A549 (cell line): Measurements from ENCODE around the gene UHRF1. TPM values are rescaled to one million over a fixed set of nuclear protein-coding genes. Genes with fewer than 3 reads are reported as not detected.

ENCODE experiments used
- ATAC-seq, 2 experiments: fragments of 200-7000 bp in 1 of 2; fragments of >200 bp in 1 of 2; cut with Nextera tagmentation in 1 of 2; cut with Tn5 transposase in 1 of 2; 3 replicates each; pipeline versions ENCODE4 v1.8.0 to v1.9.1; 2018 to 2020; ENCODE audit warnings: mild to moderate bottlenecking in 1 of 2, moderate library complexity in 1 of 2
- CTCF ChIA-PET: fragments of 300-600 bp; sonication (Branson Sonifier 250); formaldehyde crosslinking; extraction: SDS; loops from one replicate; lab custom pipeline; 2021; ENCODE audit warnings: antibody characterized with exemption, inconsistent platforms; lab: Yijun Ruan, JAX
- POLR2A ChIA-PET: fragments of 350-600 bp; formaldehyde crosslinking; extraction: SDS; loops from one replicate; lab custom pipeline; 2021; ENCODE audit warnings: antibody characterized with exemption, inconsistent platforms; lab: Yijun Ruan, JAX
- DNase-seq, 2 experiments: peaks; one replicate each; pipeline versions ENCODE4 v3.0.0 to v3.0.0-alpha.2; 2011 to 2016; ENCODE audit warnings: low read depth in 1 of 2, low spot score in 1 of 2
- FAIRE-seq: peaks from 2 replicates; lab custom pipeline; 2011; peaks lifted over from hg19 to GRCh38; lab: Jason Lieb, UNC
- H3K27ac ChIP-seq, 2 experiments: fragments of >200 bp; sonication (Bioruptor Twin); formaldehyde crosslinking; 3 replicates each; pipeline ENCODE4 v1.5.1; 2016 to 2017
- H3K4me1 ChIP-seq: fragments of >200 bp; sonication (Bioruptor Twin); formaldehyde crosslinking; 3 replicates; pipeline ENCODE4 v1.6.1; 2016
- H3K4me2 ChIP-seq: fragments of >200 bp; sonication (Bioruptor Twin); formaldehyde crosslinking; 3 replicates; pipeline ENCODE4 v1.6.1; 2016
- H3K4me3 ChIP-seq: fragments of >200 bp; sonication (Bioruptor Twin); formaldehyde crosslinking; 3 replicates; pipeline ENCODE4 v1.5.1; 2016
- H3K9me3 ChIP-seq: fragments of >200 bp; sonication (Bioruptor Twin); formaldehyde crosslinking; 3 replicates; pipeline ENCODE4 v1.6.1; 2016
- CBX2 ChIP-seq: fragments of 200-600 bp; sonication (generic); IDR thresholded peaks from 2 replicates; pipeline ENCODE4 v1.6.1; 2016; ENCODE audit warnings: low read depth, mild to moderate bottlenecking, borderline replicate concordance
- KDM5A ChIP-seq: fragments of 200-600 bp; sonication (generic); IDR thresholded peaks from 2 replicates; pipeline ENCODE4 v1.6.1; 2016; ENCODE audit warnings: antibody characterized with exemption, mild to moderate bottlenecking
- MYC ChIP-seq: IDR thresholded peaks from 2 replicates; pipeline ENCODE4 v1.6.1; 2012; ENCODE audit warnings: mild to moderate bottlenecking, inconsistent platforms, low read length, improper control_type of control experiment, borderline replicate concordance
- NPAS2 ChIP-seq: fragments of 250-450 bp; sonication (Bioruptor Pico); IDR thresholded peaks from 2 replicates; pipeline ENCODE4 v1.8.0; 2022; ENCODE audit warnings: mild to moderate bottlenecking, moderate library complexity, borderline replicate concordance
- RCOR1 ChIP-seq: fragments of 150-350 bp; IDR thresholded peaks from 2 replicates; pipeline ENCODE4 v1.6.1; 2014; ENCODE audit warnings: antibody characterized with exemption, low read length, low read depth
- RNF2 ChIP-seq: fragments of 200-600 bp; sonication (generic); IDR thresholded peaks from 2 replicates; pipeline ENCODE4 v1.6.1; 2016; ENCODE audit warnings: low read depth, mild to moderate bottlenecking, antibody characterized with exemption, moderate library complexity, borderline replicate concordance
- ZFP36 ChIP-seq: fragments of 450-650 bp; IDR thresholded peaks from 2 replicates; pipeline ENCODE4 v1.6.1; 2014; ENCODE audit warnings: borderline replicate concordance; ENCODE audit not compliant: partially characterized antibody
- WGBS: methylation state at CpG from one replicate; pipeline ENCODE4 v1.1.6; 2017; ENCODE audit errors: missing lambda C conversion rate; 5-methylcytosine and 5-hydroxymethylcytosine counted together
- polyA plus RNA-seq, 4 experiments: library from polyadenylated mRNA; depleted of rRNA in 3 of 4; stranded (reverse); fragments of >200 nt; fragmentation: RNase III in 1 of 4; extraction: RNeasy Plus Mini Kit Qiagen cat#74134 plus additional on column Dnase treatment in 1 of 4; gene quantifications; 2 replicates in 3 of 4; 3 replicates in 1 of 4; pipeline ENCODE4 v1.2.3, GENCODE V29; 2011 to 2017
- TF ChIP-seq, protein P1 (sequence below): IDR thresholded peaks from 2 replicates; pipeline ENCODE4 v1.6.1; 2012
- TF ChIP-seq, protein P2 (sequence below): fragments of 200-600 bp; sonication (generic); IDR thresholded peaks from 2 replicates; pipeline ENCODE4 v1.6.1; 2016; ENCODE audit warnings: antibody characterized with exemption, mild to moderate bottlenecking, moderate library complexity
- TF ChIP-seq, protein P3 (sequence below): IDR thresholded peaks from 2 replicates; pipeline ENCODE4 v1.6.1; 2012
- TF ChIP-seq, protein P4 (sequence below): fragments of 250-450 bp; sonication (Bioruptor Pico); IDR thresholded peaks from 2 replicates; pipeline ENCODE4 v1.5.0; 2020; ENCODE audit warnings: low read depth, mild to moderate bottlenecking, moderate library complexity

UHRF1 gene
- polyA plus RNA-seq, 2 of the 4 experiments (the other 2 are of a cell fraction), result 7.2 to 52.3 TPM

DNA sequence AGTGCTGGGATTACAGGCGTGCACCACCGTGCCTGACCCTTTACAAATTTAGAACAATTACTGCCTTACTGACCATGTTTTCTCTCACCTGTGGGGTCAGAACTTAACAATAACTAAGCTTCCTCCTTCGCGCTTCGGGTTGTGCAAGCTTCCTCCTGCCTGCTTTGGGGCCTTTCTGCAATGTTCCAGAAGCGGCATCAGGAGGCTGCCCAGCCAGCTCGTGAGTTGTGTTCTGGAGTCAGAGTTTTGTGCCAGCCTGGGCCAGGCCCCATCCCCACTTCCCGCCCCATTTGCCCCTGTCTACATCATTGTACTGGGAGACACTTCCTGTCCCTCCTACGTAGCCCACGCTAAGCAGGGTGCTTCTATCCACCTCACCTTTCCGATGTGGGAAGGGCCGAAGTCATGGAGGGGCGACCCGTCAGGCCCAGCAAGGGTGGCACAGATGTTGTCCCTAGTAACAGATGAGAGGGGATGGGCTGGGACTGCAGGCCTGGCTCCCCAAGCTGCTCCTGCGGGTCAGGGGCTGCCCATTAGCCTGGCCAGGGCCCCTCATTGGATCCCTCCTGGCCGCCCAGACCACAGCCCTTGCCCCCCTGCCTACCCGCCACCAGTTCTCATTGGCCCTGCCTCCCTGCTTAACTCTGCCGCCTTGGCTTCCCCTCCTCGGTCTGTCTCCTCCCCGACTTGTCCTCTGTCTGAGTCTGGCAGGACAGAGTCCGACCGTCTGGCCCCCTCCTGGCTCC, 13.4 kb downstream of the UHRF1 start:
- FAIRE-seq (no peak), ATAC-seq (peak in 1 of 2 experiments; percentile 21; a peak in 1 of 6 replicates)
- POLR2A ChIA-PET, result no interaction called here

DNA sequence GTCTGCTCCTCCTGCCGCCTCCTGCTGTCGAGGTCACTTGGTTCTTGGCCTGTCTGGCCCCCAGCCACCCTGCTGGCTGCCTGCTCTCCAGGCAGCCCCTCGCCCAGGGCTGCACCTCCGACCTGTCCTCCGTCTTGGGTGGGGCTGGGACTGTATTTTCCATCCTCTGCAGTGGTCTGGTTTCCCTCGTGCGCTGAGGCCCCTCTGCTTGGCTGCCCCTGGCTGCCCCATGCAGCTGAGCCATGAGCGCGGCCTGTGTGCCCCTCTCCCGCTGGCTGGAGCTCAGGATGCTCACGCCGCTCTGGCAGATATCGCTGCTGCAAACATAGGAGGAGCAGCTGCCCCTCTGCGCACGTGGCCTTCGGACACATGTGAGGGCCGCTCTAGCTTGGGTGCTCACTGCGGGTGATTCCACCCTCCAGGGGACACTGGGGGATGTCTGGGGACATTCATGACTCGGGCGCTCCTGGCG, 14.0 kb downstream of the UHRF1 start:
- peaks cover 11% of the 10 kb centered on the region; the same call in 2 of the 3 replicates for H3K4me1 ChIP-seq
- H3K27ac ChIP-seq, result no peak overlapping the region
- FAIRE-seq, result no peak
- 97% methylated on average over 10 of the region's 21 CpGs for WGBS
- no peak overlapping the region for H3K4me3 ChIP-seq
- CTCF ChIA-PET, result no interaction called here
- no peaks in the 10 kb centered on the region for H3K9me3 ChIP-seq
- TF ChIP-seq KDM5A (no peak), NPAS2 (no peak), RCOR1 (no peak), ZFP36 (no peak)
- TF ChIP-seq, all 56 proteins: peak for 0
- no peak overlapping the region for H3K4me2 ChIP-seq
- DNase-seq (no peak), ATAC-seq (no peak)
- POLR2A ChIA-PET, result no interaction called here

More for the DNA sequence above, 13.4 kb downstream of the UHRF1 start:
- Histone ChIP-seq H3K4me1 (peaks cover 11% of the 10 kb centered on the region; the same call in 2 of the 3 replicates), H3K27ac (no peak overlapping the region), H3K4me3 (no peak overlapping the region), H3K4me2 (no peak overlapping the region), H3K9me3 (no peaks in the 10 kb centered on the region)
- CTCF ChIA-PET, result interaction anchor here (0.9 to 1.6 kb wide), 2 partner anchors 11 to 13 kb away, joined by 3 read pairs; partner anchors contain the start of gene UHRF1
- 90% methylated on average over 20 of the region's 22 CpGs for WGBS
- no peak for DNase-seq
- TF ChIP-seq, protein P1, sequence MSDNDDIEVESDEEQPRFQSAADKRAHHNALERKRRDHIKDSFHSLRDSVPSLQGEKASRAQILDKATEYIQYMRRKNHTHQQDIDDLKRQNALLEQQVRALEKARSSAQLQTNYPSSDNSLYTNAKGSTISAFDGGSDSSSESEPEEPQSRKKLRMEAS, result no peak
- TF ChIP-seq, protein P2, sequence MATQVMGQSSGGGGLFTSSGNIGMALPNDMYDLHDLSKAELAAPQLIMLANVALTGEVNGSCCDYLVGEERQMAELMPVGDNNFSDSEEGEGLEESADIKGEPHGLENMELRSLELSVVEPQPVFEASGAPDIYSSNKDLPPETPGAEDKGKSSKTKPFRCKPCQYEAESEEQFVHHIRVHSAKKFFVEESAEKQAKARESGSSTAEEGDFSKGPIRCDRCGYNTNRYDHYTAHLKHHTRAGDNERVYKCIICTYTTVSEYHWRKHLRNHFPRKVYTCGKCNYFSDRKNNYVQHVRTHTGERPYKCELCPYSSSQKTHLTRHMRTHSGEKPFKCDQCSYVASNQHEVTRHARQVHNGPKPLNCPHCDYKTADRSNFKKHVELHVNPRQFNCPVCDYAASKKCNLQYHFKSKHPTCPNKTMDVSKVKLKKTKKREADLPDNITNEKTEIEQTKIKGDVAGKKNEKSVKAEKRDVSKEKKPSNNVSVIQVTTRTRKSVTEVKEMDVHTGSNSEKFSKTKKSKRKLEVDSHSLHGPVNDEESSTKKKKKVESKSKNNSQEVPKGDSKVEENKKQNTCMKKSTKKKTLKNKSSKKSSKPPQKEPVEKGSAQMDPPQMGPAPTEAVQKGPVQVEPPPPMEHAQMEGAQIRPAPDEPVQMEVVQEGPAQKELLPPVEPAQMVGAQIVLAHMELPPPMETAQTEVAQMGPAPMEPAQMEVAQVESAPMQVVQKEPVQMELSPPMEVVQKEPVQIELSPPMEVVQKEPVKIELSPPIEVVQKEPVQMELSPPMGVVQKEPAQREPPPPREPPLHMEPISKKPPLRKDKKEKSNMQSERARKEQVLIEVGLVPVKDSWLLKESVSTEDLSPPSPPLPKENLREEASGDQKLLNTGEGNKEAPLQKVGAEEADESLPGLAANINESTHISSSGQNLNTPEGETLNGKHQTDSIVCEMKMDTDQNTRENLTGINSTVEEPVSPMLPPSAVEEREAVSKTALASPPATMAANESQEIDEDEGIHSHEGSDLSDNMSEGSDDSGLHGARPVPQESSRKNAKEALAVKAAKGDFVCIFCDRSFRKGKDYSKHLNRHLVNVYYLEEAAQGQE, result no peak
- TF ChIP-seq MYC (no peak), CBX2 (no peak), RNF2 (no peak)

DNA sequence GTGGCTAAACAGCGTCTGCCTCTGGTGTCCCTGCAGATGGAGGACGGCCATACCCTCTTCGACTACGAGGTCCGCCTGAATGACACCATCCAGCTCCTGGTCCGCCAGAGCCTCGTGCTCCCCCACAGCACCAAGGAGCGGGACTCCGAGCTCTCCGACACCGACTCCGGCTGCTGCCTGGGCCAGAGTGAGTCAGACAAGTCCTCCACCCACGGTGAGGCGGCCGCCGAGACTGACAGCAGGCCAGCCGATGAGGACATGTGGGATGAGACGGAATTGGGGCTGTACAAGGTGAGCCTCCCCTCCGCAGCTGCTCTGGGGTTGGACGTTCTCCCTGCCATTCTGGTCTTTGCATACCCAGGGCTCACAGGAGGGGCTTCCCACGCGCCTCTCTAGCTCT, 19.9 kb downstream of the UHRF1 start:
- CTCF ChIA-PET, result interaction anchor here (0.6 to 3.6 kb wide), 4 partner anchors 11 to 102 kb away, joined by 3 to 14 read pairs (median 3); no protein-coding TSS in a partner anchor
- H3K9me3 ChIP-seq, result no peaks in the 10 kb centered on the region
- POLR2A ChIA-PET, result no interaction called here
- DNase-seq, result no peak
- FAIRE-seq, result no peak
- peaks cover 11% of the 10 kb centered on the region; the same call in 2 of the 3 replicates for H3K4me1 ChIP-seq
- no peak overlapping the region for H3K4me2 ChIP-seq
- H3K4me3 ChIP-seq, result no peak overlapping the region
- H3K27ac ChIP-seq, result no peak overlapping the region
- TF ChIP-seq, protein P3, sequence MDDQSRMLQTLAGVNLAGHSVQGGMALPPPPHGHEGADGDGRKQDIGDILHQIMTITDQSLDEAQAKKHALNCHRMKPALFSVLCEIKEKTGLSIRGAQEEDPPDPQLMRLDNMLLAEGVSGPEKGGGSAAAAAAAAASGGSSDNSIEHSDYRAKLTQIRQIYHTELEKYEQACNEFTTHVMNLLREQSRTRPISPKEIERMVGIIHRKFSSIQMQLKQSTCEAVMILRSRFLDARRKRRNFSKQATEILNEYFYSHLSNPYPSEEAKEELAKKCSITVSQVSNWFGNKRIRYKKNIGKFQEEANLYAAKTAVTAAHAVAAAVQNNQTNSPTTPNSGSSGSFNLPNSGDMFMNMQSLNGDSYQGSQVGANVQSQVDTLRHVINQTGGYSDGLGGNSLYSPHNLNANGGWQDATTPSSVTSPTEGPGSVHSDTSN, result no peak
- TF ChIP-seq, protein P4, sequence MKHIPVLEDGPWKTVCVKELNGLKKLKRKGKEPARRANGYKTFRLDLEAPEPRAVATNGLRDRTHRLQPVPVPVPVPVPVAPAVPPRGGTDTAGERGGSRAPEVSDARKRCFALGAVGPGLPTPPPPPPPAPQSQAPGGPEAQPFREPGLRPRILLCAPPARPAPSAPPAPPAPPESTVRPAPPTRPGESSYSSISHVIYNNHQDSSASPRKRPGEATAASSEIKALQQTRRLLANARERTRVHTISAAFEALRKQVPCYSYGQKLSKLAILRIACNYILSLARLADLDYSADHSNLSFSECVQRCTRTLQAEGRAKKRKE, result no peak
- WGBS, result 94% methylated on average over 8 of the region's 22 CpGs
- ATAC-seq, result no peak
